Common myeloid progenitor, CD34-positive (primary cell): ENCODE data around the gene POLR1G.
A peak's percentile ranks its signal among the peaks of the same experiment; 100 is the strongest.

Source experiments
- CTCF ChIA-PET: fragments of 350-600 bp; sonication (Branson Sonifier 250); formaldehyde crosslinking; loops from one replicate; lab custom pipeline; 2021; ENCODE audit warnings: antibody characterized with exemption; lab: Charles Lee
- POLR2A ChIA-PET: fragments of 350-600 bp; sonication (Branson Sonifier 250); formaldehyde crosslinking; loops from one replicate; lab custom pipeline; 2021; ENCODE audit warnings: antibody characterized with exemption; lab: Charles Lee
- DNase-seq, 3 donors: peaks; one replicate each; pipeline versions ENCODE4 v3.0.0 to v3.0.0-alpha.2; 2013
- H3K27ac ChIP-seq, 2 experiments: 1 replicate in 1 of 2; 2 replicates in 1 of 2; pipeline ENCODE4 v1.7.0; 2013; ENCODE audit warnings: inconsistent platforms in 2 of 2, low read length in 2 of 2, mild to moderate bottlenecking in 2 of 2, low read depth in 1 of 2, moderate library complexity in 1 of 2; ENCODE audit not compliant: severe bottlenecking in 2 of 2, insufficient read depth in 1 of 2, poor library complexity in 1 of 2
- H3K27me3 ChIP-seq, 5 experiments: replicated peaks in 2 of 5; 1 replicate in 3 of 5; 2 replicates in 2 of 5; pipeline versions ENCODE4 v1.6.1 to v1.7.0; 2013; ENCODE audit warnings: low read length in 4 of 5, mild to moderate bottlenecking in 2 of 5, moderate library complexity in 2 of 5, inconsistent platforms in 1 of 5; ENCODE audit not compliant: insufficient read depth in 5 of 5, control insufficient read depth in 4 of 5
- H3K36me3 ChIP-seq, 4 experiments: 1 replicate in 2 of 4; 2 replicates in 2 of 4; pipeline versions ENCODE4 v1.6.1 to v1.7.0; 2013; ENCODE audit warnings: low read length in 3 of 4, control low read depth in 1 of 4, mild to moderate bottlenecking in 1 of 4; ENCODE audit not compliant: control insufficient read depth in 4 of 4, insufficient read depth in 4 of 4
- H3K4me1 ChIP-seq, 4 experiments: 1 replicate in 3 of 4; 2 replicates in 1 of 4; pipeline versions ENCODE4 v1.6.1 to v1.7.1; 2013; ENCODE audit warnings: low read length in 3 of 4, mild to moderate bottlenecking in 3 of 4, control low read depth in 1 of 4, inconsistent platforms in 1 of 4, moderate library complexity in 1 of 4; ENCODE audit not compliant: control insufficient read depth in 4 of 4, insufficient read depth in 4 of 4; ENCODE audit errors: control extremely low read depth in 1 of 4
- H3K4me3 ChIP-seq, 7 experiments: 1 replicate in 4 of 7; 2 replicates in 3 of 7; pipeline versions ENCODE4 v1.5.1 to v1.7.0; 2013; ENCODE audit warnings: mild to moderate bottlenecking in 7 of 7, low read length in 6 of 7, moderate library complexity in 6 of 7, inconsistent platforms in 2 of 7, low read depth in 2 of 7, control low read depth in 1 of 7; ENCODE audit not compliant: insufficient read depth in 4 of 7, control insufficient read depth in 1 of 7; ENCODE audit errors: extremely low read depth in 1 of 7
- H3K9me3 ChIP-seq, 5 experiments: 1 replicate in 4 of 5; 2 replicates in 1 of 5; pipeline versions ENCODE4 v1.6.1 to v1.7.1; 2013; ENCODE audit warnings: low read length in 4 of 5, mild to moderate bottlenecking in 2 of 5, inconsistent platforms in 1 of 5, low read depth in 1 of 5, moderate library complexity in 1 of 5; ENCODE audit not compliant: control insufficient read depth in 4 of 5, insufficient read depth in 2 of 5; ENCODE audit errors: control extremely low read depth in 1 of 5
- WGBS: methylation state at CpG from one replicate; pipeline ENCODE4 v1.1.5; 2013; ENCODE audit not compliant: insufficient coverage; 5-methylcytosine and 5-hydroxymethylcytosine counted together

Gene POLR1G

DNA sequence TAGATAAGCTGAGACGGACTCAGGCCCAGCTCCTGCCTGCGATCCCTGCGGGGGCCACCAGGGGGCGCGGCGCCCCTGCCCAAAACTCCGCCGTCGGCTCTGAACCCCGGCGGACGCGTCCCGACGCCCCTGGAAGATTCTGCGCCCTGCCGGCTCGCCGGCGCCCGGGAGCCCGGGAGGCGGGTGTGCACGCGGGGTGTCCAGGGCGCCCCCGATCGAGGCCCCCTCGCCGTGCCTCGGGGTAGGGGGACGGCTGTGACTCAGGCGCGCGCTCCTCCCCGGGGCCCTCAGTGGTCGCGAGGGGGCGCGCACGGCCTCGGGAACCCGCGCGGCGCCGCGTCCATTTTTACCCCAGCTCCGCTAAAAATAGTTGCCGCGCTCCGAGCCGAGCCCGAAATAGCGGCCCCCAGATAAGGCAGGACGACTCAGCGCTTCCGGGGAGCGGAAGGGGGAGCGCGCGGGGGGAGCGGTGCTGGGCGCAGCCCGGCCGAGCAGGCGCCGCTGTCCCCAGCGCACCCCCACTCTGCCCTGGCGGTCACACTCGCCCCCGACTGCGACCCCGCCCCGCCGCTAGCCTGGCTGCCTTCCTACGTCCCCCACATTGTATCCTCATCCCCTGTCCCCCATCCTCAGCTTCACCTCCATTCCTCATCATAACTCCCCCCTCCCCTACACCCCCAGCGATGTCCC, 33.3 kb downstream of the POLR1G start:
- no peaks in the 10 kb centered on the region for H3K9me3 ChIP-seq
- ChIA-PET CTCF (interaction anchor here (0.6 to 13.3 kb wide), 26 partner anchors 9 to 128 kb away, joined by 3 to 289 read pairs (median 4); partner anchors contain the start of genes FOSB, PPM1N and PPP1R13L), POLR2A (interaction anchor here (0.6 to 3.4 kb wide), 9 partner anchors 9 to 46 kb away, joined by 3 to 54 read pairs (median 4); partner anchors contain the start of gene FOSB)
- DNase-seq = peak; percentile 75 to 87 (median 86)
- peak overlapping the region in 1 of 2 experiments; percentile 43 for H3K27ac ChIP-seq
- peaks cover 0 to 33% (median 26%) of the 10 kb centered on the region in 4 experiments for H3K4me1 ChIP-seq
- WGBS = under 1% methylated on average over 68 of the region's 78 CpGs
- no peaks in the 10 kb centered on the region for H3K36me3 ChIP-seq
- H3K4me3 ChIP-seq = peak overlapping the region; percentile 50 to 77 (median 66)
- peaks cover 0 to 12% (median 0%) of the 10 kb centered on the region in 5 experiments for H3K27me3 ChIP-seq

DNA sequence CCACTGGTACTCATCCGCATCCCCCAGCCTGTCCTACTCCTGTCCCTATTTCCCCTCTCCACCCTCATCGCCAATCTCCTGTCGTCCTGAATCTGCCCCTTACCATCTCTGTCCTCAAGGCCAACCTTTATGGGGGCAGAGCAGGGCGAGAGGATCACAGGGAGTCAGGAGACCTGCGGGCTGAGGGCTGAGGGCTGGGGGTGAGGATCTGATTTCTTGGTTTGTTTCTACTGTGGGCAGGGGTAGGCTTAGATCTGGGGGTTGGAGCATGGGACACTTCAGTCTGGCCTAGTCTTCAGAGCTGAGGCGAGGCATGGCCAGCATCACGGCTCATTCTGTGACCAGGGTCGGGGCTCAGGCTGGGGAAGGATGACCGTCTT, 33.8 kb downstream of the POLR1G start:
- Histone ChIP-seq H3K4me1 (peaks cover 0 to 35% (median 28%) of the 10 kb centered on the region in 4 experiments), H3K27ac (peak overlapping the region in 1 of 2 experiments; percentile 43), H3K4me3 (peak overlapping the region in 5 of 7 experiments; percentile 38 to 77 (median 67)), H3K27me3 (peaks cover 0 to 12% (median 0%) of the 10 kb centered on the region in 5 experiments), H3K36me3 (no peaks in the 10 kb centered on the region), H3K9me3 (no peaks in the 10 kb centered on the region)
- ChIA-PET CTCF (interaction anchor here (1.0 to 13.3 kb wide), 23 partner anchors 9 to 128 kb away, joined by 3 to 289 read pairs (median 5); partner anchors contain the start of genes FOSB, PPM1N and PPP1R13L), POLR2A (interaction anchor here (1.0 to 3.4 kb wide), 5 partner anchors 10 to 38 kb away, joined by 4 to 54 read pairs (median 29); partner anchors contain the start of gene FOSB)
- DNase-seq = no peak
- WGBS = 86% methylated on average over 6 of the region's 9 CpGs

GRCh38 chr19:45440873-45441654, 34.6 kb downstream of the POLR1G start:
- ChIA-PET CTCF (interaction anchor here (0.6 to 13.3 kb wide), 13 partner anchors 10 to 54 kb away, joined by 3 to 289 read pairs (median 6); partner anchors contain the start of genes FOSB and PPP1R13L), POLR2A (interaction anchor here (2.5 to 3.4 kb wide), 2 partner anchors 27 to 33 kb away, joined by 36 to 54 read pairs; partner anchors contain the start of gene FOSB)
- 99% methylated on average over 6 of the region's 9 CpGs for WGBS
- H3K9me3 ChIP-seq = no peaks in the 10 kb centered on the region
- no peaks in the 10 kb centered on the region for H3K36me3 ChIP-seq
- DNase-seq = no peak
- H3K4me3 ChIP-seq = no peak overlapping the region
- peaks cover 0 to 12% (median 0%) of the 10 kb centered on the region in 5 experiments for H3K27me3 ChIP-seq
- peaks cover 0 to 35% (median 28%) of the 10 kb centered on the region in 4 experiments for H3K4me1 ChIP-seq
- H3K27ac ChIP-seq = no peak overlapping the region

- Histone ChIP-seq H3K27me3 (peaks cover 0 to 12% (median 0%) of the 10 kb centered on the region in 5 experiments), H3K9me3 (no peaks in the 10 kb centered on the region), H3K36me3 (no peaks in the 10 kb centered on the region), H3K4me3 (peak overlapping the region in 2 of 7 experiments; percentile 75 to 76), H3K4me1 (peaks cover 0 to 35% (median 28%) of the 10 kb centered on the region in 4 experiments), H3K27ac (peak overlapping the region in 1 of 2 experiments; percentile 34)
- WGBS = 60% methylated on average over 1 of the region's 2 CpGs
- POLR2A ChIA-PET = interaction anchor here (1.0 to 1.6 kb wide), 2 partner anchors 25 to 27 kb away, joined by 4 to 10 read pairs; partner anchors contain the start of gene FOSB
- CTCF ChIA-PET = interaction anchor here (1.2 to 13.3 kb wide), 2 partner anchors 9 to 35 kb away, joined by 3 to 289 read pairs; no protein-coding TSS in a partner anchor
- no peak for DNase-seq
These were observed 35.9 kb downstream of the POLR1G start for GRCh38 chr19:45442408-45442777.

DNA sequence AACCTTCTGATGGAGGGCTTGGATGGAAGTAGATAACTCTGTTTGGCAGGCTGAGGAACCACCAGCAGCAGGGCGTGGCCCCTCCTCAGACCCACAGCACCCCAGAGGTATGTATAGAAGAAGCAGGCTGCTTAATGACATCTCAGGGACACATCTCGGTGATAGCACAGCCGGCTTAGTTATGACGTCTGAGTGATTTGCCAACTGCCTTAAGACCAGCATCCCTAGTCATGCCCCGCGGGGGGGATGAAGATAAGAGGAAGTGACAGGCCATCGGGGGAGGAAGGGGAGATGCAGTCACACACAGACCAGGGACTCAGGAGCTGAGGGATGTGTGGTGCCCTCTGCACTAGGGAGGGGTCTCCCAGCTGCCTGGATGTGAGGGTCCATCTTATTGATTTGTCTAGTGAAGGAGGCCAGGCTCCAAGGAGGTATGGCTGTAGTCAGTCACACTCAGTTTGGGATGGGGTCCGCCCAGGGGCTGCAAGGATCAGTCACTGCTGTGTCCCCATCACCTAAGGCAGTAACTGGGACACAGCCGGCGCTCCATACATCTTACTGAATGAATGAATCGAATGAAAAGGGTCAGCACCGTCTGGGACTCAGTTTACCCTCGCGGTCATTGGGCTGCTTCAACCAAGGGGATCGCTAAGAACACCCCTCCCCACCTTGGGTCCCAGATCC, 36.5 kb downstream of the POLR1G start:
- peaks cover 0 to 12% (median 2%) of the 10 kb centered on the region in 5 experiments for H3K27me3 ChIP-seq
- H3K4me1 ChIP-seq = peaks cover 0 to 35% (median 28%) of the 10 kb centered on the region in 4 experiments
- H3K27ac ChIP-seq = peak overlapping the region in 1 of 2 experiments; percentile 34
- ChIA-PET CTCF (interaction anchor here (0.8 kb wide), 1 partner anchor 36 kb away, joined by 3 read pairs; no protein-coding TSS in a partner anchor), POLR2A (interaction anchor here (0.6 to 1.6 kb wide), 3 partner anchors 25 to 1782 kb away, joined by 3 to 10 read pairs (median 4); partner anchors contain the start of gene FOSB)
- peak overlapping the region in 6 of 7 experiments; percentile 47 to 76 (median 62) for H3K4me3 ChIP-seq
- no peaks in the 10 kb centered on the region for H3K36me3 ChIP-seq
- 6% methylated on average over 14 of the region's 15 CpGs for WGBS
- DNase-seq = peak; percentile 83 to 97 (median 97)
- H3K9me3 ChIP-seq = no peaks in the 10 kb centered on the region
